Natural killer cell (primary cell): ENCODE measurements around the gene EEF1AKMT1. TPM values are rescaled to one million over a fixed set of nuclear protein-coding genes. Genes with fewer than 3 reads are reported as not detected.
"Not testable (repeated sequence)": the region's sequence is repeated elsewhere in the genome, so short reads cannot be mapped to it uniquely, and the experiment has no call there.

Experiments
- ATAC-seq, 3 donors: fragments of 150-1000 bp in 2 of 3; fragments of 200-7000 bp in 1 of 3; cut with Tn5 transposase; 1 replicate in 1 of 3; 2 replicates in 2 of 3; pipeline ENCODE4 v1.10.0; 2021; ENCODE audit warnings: mild to moderate bottlenecking in 2 of 3, moderate library complexity in 2 of 3
- DNase-seq, 2 donors: peaks; one replicate each; pipeline versions ENCODE4 v3.0.0 to v3.0.0-alpha.2; 2013 to 2021; ENCODE audit warnings: mixed read lengths in 1 of 2
- H3K27ac ChIP-seq: one replicate; pipeline ENCODE4 v1.5.1; 2013; ENCODE audit warnings: mild to moderate bottlenecking, low read length
- H3K27me3 ChIP-seq: one replicate; pipeline ENCODE4 v1.6.1; 2013; ENCODE audit warnings: low read length; ENCODE audit not compliant: control insufficient read depth, insufficient read depth
- H3K36me3 ChIP-seq: one replicate; pipeline ENCODE4 v1.6.1; 2013; ENCODE audit warnings: low read length; ENCODE audit not compliant: control insufficient read depth, insufficient read depth
- H3K4me1 ChIP-seq: one replicate; pipeline ENCODE4 v1.6.1; 2013; ENCODE audit warnings: low read length; ENCODE audit not compliant: control insufficient read depth, insufficient read depth
- H3K4me3 ChIP-seq: one replicate; pipeline ENCODE4 v1.5.1; 2013; ENCODE audit warnings: low read length
- H3K9me3 ChIP-seq: one replicate; pipeline ENCODE4 v1.6.1; 2013; ENCODE audit warnings: low read length; ENCODE audit not compliant: control insufficient read depth, insufficient read depth
- H3K27ac Mint-ChIP-seq, 2 donors: one replicate each; pipeline ENCODE4 v1.8.0; 2022; ENCODE audit warnings: mild to moderate bottlenecking in 2 of 2, mixed read lengths in 2 of 2, moderate library complexity in 1 of 2
- H3K27me3 Mint-ChIP-seq, 2 donors: one replicate each; pipeline ENCODE4 v1.8.0; 2022; ENCODE audit warnings: low read depth in 2 of 2, mixed read lengths in 2 of 2
- H3K36me3 Mint-ChIP-seq: one replicate; pipeline ENCODE4 v1.8.0; 2022; ENCODE audit warnings: mixed read lengths
- H3K4me1 Mint-ChIP-seq, 2 donors: one replicate each; pipeline ENCODE4 v1.8.0; 2022; ENCODE audit warnings: mixed read lengths in 2 of 2
- H3K4me3 Mint-ChIP-seq: one replicate; pipeline ENCODE4 v1.8.0; 2022; ENCODE audit warnings: mild to moderate bottlenecking, moderate library complexity, mixed read lengths
- H3K9me3 Mint-ChIP-seq, 2 donors: one replicate each; pipeline ENCODE4 v1.8.0; 2022; ENCODE audit warnings: mixed read lengths in 2 of 2
- WGBS: methylation state at CpG from one replicate; pipeline ENCODE4 v1.1.7; 2013; ENCODE audit warnings: missing lambda C conversion rate; ENCODE audit not compliant: insufficient coverage; 5-methylcytosine and 5-hydroxymethylcytosine counted together
- intact Hi-C: fragments of 100-400 bp; cut with micrococcal nuclease; formaldehyde crosslinking; loops from one replicate; pipeline ENCODE4 v1.14.2; 2022
- total RNA-seq, 4 donors: library from RNA; stranded (reverse); fragments of 120-200 nt in 1 of 4; gene quantifications; one replicate each; pipeline versions ENCODE4 v1.2.3 to v1.2.4, GENCODE V29; 2013 to 2022
- TF ChIP-seq, protein P1 (sequence below): fragments of 200-600 bp; IDR thresholded peaks from one replicate; pipeline ENCODE4 v1.8.0; 2022; ENCODE audit warnings: antibody characterized with exemption

EEF1AKMT1 gene
- total RNA-seq, 3 donors from 2014 or later (not counting 1 experiment from before 2014, with no cell fraction given): 3.8 to 5.1 (median 4.6) TPM

DNA sequence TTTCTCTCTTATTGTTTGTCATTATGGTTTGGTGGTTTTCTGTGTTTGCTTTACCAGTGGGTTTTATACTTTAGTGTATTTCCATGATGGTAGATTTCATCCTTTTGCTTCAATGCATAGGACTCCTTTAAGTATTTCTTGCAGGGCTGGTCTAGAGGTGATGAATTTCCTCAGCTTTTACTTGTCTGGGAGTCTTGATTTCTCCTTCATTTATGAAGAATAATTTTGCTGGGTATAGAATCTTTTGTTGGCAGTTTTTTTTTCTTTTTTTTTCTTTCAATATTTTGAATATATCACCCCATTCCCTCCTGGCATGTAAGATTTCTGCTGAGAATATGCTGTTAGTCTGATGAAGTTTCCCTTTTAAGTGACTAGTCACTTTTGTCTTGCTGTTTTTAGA lies 19.8 kb downstream of the EEF1AKMT1 start:
- Histone ChIP-seq H3K27me3 (no peaks in the 10 kb centered on the region), H3K27ac (no peak overlapping the region), H3K4me1 (no peaks in the 10 kb centered on the region), H3K36me3 (no peaks in the 10 kb centered on the region), H3K9me3 (peaks cover 18% of the 10 kb centered on the region), H3K4me3 (no peak overlapping the region)
- no peaks in the 10 kb centered on the region for H3K4me1 Mint-ChIP-seq
- peaks cover 18 to 46% of the 10 kb centered on the region in 2 donors for H3K9me3 Mint-ChIP-seq
- TF ChIP-seq, protein P1, sequence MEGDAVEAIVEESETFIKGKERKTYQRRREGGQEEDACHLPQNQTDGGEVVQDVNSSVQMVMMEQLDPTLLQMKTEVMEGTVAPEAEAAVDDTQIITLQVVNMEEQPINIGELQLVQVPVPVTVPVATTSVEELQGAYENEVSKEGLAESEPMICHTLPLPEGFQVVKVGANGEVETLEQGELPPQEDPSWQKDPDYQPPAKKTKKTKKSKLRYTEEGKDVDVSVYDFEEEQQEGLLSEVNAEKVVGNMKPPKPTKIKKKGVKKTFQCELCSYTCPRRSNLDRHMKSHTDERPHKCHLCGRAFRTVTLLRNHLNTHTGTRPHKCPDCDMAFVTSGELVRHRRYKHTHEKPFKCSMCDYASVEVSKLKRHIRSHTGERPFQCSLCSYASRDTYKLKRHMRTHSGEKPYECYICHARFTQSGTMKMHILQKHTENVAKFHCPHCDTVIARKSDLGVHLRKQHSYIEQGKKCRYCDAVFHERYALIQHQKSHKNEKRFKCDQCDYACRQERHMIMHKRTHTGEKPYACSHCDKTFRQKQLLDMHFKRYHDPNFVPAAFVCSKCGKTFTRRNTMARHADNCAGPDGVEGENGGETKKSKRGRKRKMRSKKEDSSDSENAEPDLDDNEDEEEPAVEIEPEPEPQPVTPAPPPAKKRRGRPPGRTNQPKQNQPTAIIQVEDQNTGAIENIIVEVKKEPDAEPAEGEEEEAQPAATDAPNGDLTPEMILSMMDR: no peak
- ATAC-seq (no peak), DNase-seq (no peak)
- intact Hi-C loops: no loop called here
- peaks cover 42% of the 10 kb centered on the region for H3K36me3 Mint-ChIP-seq
- H3K27me3 Mint-ChIP-seq: no peaks in the 10 kb centered on the region
- H3K4me3 Mint-ChIP-seq: no peak overlapping the region
- H3K27ac Mint-ChIP-seq: no peak overlapping the region

DNA sequence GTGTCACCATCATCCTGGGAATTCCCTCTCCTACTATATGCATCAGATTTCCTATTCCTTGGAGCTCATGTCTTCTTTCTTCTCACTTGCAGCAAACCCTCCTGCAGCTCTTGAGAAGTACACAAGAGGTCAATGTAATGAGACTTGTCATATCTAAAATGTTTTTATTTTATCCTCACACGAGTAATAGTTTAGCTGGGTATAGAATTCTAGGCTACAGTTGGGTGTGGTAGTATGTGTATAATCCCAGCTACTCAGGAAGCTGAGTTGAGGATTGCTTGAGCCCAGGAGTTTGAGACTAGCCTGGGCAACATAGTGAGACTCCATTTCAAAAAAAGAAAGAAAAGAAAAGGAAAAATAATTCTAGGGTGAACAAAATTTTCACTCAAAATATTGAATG lies 24.4 kb downstream of the EEF1AKMT1 start:
- no peak for ATAC-seq
- H3K36me3 ChIP-seq: no peaks in the 10 kb centered on the region
- no peaks in the 10 kb centered on the region for H3K4me1 ChIP-seq
- no peak overlapping the region for H3K27ac ChIP-seq
- TF ChIP-seq, protein P1: no peak
- H3K9me3 ChIP-seq: peaks cover 10% of the 10 kb centered on the region
- Mint-ChIP-seq H3K27me3 (no peaks in the 10 kb centered on the region), H3K36me3 (peaks cover 59% of the 10 kb centered on the region), H3K27ac (no peak overlapping the region), H3K9me3 (peaks cover 16 to 40% of the 10 kb centered on the region in 2 donors), H3K4me1 (no peaks in the 10 kb centered on the region), H3K4me3 (no peak overlapping the region)
- H3K4me3 ChIP-seq: no peak overlapping the region
- DNase-seq: no peak
- intact Hi-C loops: no loop called here
- 100% methylated on average over 1 of the region's 1 CpG for WGBS
- H3K27me3 ChIP-seq: no peaks in the 10 kb centered on the region

DNA sequence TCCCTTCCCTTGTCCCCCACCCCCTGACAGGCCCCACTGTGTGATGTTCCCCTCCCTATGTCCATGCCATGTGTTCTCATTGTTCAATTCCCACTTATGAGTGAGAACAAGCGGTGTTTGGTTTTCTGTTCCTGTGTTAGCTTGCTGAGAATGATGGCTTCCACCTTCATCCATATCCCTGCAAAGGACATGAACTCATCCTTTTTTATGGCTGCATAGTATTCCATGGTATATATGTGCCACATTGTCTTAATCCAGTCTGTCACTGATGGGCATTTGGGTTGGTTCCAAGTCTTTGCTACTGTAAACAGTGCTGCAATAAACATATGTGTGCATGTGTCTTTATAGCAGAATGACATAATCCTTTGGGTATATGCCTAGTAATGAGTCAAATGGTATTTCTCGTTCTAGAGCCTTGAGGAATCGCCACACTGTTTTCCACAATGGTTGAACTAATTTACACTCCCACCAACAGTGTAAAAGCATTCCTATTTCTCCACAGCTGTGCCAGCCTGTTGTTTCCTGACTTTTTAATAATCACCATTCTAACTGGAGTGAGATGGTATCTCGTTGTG lies 29.8 kb downstream of the EEF1AKMT1 start:
- intact Hi-C loops, H3K27me3 Mint-ChIP-seq, H3K4me1 Mint-ChIP-seq, H3K9me3 Mint-ChIP-seq, H3K27me3 ChIP-seq, H3K4me3 ChIP-seq, ATAC-seq, H3K27ac ChIP-seq, H3K4me1 ChIP-seq, H3K4me3 Mint-ChIP-seq, H3K36me3 ChIP-seq, H3K27ac Mint-ChIP-seq, H3K9me3 ChIP-seq, DNase-seq: not testable (repeated sequence)
- peaks cover 17% of the 10 kb centered on the region for H3K36me3 Mint-ChIP-seq
- WGBS: 89% methylated on average over 4 of the region's 4 CpGs

DNA sequence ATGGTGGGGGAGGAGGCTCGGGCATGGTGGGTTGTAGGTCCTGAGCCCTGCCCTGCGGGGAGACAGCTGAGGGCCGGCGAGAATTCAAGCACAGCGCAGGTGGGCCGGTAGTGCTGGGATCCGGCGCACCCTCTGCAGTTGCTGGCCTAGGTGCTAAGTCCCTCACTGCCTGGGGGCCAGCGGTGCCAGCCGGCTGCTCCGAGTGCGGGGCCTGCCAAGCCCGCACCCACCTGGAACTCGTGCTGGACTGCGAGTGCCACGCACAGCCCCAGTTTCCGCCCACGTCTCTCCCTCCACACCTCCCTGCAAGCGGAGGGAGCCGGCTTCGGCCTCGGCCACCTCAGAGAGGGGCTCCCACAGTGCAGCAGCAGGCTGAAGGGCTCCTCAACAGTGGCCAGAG lies 33.7 kb downstream of the EEF1AKMT1 start:
- ATAC-seq: no peak
- Mint-ChIP-seq H3K4me3 (no peak overlapping the region), H3K27ac (no peak overlapping the region), H3K9me3 (no peaks in the 10 kb centered on the region), H3K4me1 (no peaks in the 10 kb centered on the region), H3K27me3 (no peaks in the 10 kb centered on the region), H3K36me3 (peaks cover 6% of the 10 kb centered on the region)
- Histone ChIP-seq H3K4me1 (no peaks in the 10 kb centered on the region), H3K4me3 (no peak overlapping the region), H3K27me3 (no peaks in the 10 kb centered on the region), H3K27ac (no peak overlapping the region), H3K9me3 (no peaks in the 10 kb centered on the region), H3K36me3 (no peaks in the 10 kb centered on the region)
- intact Hi-C loops: no loop called here
- TF ChIP-seq, protein P1: no peak
- DNase-seq: no peak
- 98% methylated on average over 22 of the region's 22 CpGs for WGBS
